Astrocyte (in vitro differentiated cells and primary cell): ENCODE results near the gene PHC3. TPM values are rescaled to one million over a fixed set of nuclear protein-coding genes. Genes with fewer than 3 reads are reported as not detected.
"Not testable (repeated sequence)": the region's sequence is repeated elsewhere in the genome, so short reads cannot be mapped to it uniquely, and the experiment has no call there.

Experiments used
- DNase-seq: peaks from one replicate; pipeline ENCODE4 v3.0.0-alpha.2; 2010; ENCODE audit warnings: low read depth
- FAIRE-seq: peaks from 2 replicates; lab custom pipeline; 2011; peaks lifted over from hg19 to GRCh38; lab: Jason Lieb, UNC
- H2AFZ ChIP-seq: 2 replicates; pipeline ENCODE4 v1.6.0; 2012; ENCODE audit warnings: low read depth, low read length, inconsistent platforms
- H3K27ac ChIP-seq: 2 replicates; pipeline ENCODE4 v1.5.1; 2011; ENCODE audit warnings: low read depth, low read length, inconsistent platforms
- H3K27me3 ChIP-seq: 2 replicates; pipeline ENCODE4 v1.6.0; 2011; ENCODE audit warnings: low read length, inconsistent platforms; ENCODE audit not compliant: insufficient read depth
- H3K36me3 ChIP-seq: 2 replicates; pipeline ENCODE4 v1.5.1; 2011; ENCODE audit warnings: low read length, inconsistent platforms; ENCODE audit not compliant: insufficient read depth
- H3K4me1 ChIP-seq: 2 replicates; pipeline ENCODE4 v1.5.1; 2011; ENCODE audit warnings: low read length, inconsistent platforms; ENCODE audit not compliant: insufficient read depth
- H3K4me2 ChIP-seq: 2 replicates; pipeline ENCODE4 v1.6.0; 2012; ENCODE audit warnings: low read length, inconsistent platforms
- H3K4me3 ChIP-seq: 2 replicates; pipeline ENCODE4 v1.5.1; 2011; ENCODE audit warnings: low read depth, mild to moderate bottlenecking, low read length, inconsistent platforms; ENCODE audit not compliant: insufficient read depth
- H3K79me2 ChIP-seq: 2 replicates; pipeline ENCODE4 v1.6.0; 2012; ENCODE audit warnings: mild to moderate bottlenecking, low read length, inconsistent platforms; ENCODE audit not compliant: insufficient read depth
- H3K9ac ChIP-seq: 2 replicates; pipeline ENCODE4 v1.6.0; 2012; ENCODE audit warnings: mild to moderate bottlenecking, low read length, inconsistent platforms
- H3K9me3 ChIP-seq: 2 replicates; pipeline ENCODE4 v1.5.1; 2012; ENCODE audit warnings: low read depth, mild to moderate bottlenecking, low read length, inconsistent platforms; ENCODE audit not compliant: insufficient read depth
- H4K20me1 ChIP-seq: 2 replicates; pipeline ENCODE4 v1.6.0; 2012; ENCODE audit warnings: low read length, inconsistent platforms; ENCODE audit not compliant: insufficient read depth
- H3K27ac Mint-ChIP-seq: one replicate; pipeline ENCODE4 v1.8.0; 2021; ENCODE audit warnings: mild to moderate bottlenecking, mixed read lengths; ENCODE audit not compliant: unreplicated experiment
- H3K27me3 Mint-ChIP-seq: one replicate; pipeline ENCODE4 v1.8.0; 2021; ENCODE audit warnings: low read depth, mixed read lengths; ENCODE audit not compliant: unreplicated experiment
- H3K36me3 Mint-ChIP-seq: one replicate; pipeline ENCODE4 v1.8.0; 2021; ENCODE audit warnings: low read depth, mixed read lengths; ENCODE audit not compliant: unreplicated experiment
- H3K4me1 Mint-ChIP-seq: one replicate; pipeline ENCODE4 v1.8.0; 2021; ENCODE audit warnings: low read depth, mixed read lengths; ENCODE audit not compliant: unreplicated experiment
- H3K4me3 Mint-ChIP-seq: one replicate; pipeline ENCODE4 v1.8.0; 2021; ENCODE audit warnings: mild to moderate bottlenecking, moderate library complexity, mixed read lengths; ENCODE audit not compliant: unreplicated experiment
- H3K9me3 Mint-ChIP-seq: one replicate; pipeline ENCODE4 v1.8.0; 2021; ENCODE audit warnings: mild to moderate bottlenecking, mixed read lengths; ENCODE audit not compliant: unreplicated experiment
- EZH2 ChIP-seq: IDR thresholded peaks from 2 replicates; pipeline ENCODE4 v1.6.1; 2012; ENCODE audit warnings: mild to moderate bottlenecking, low read length, inconsistent platforms; ENCODE audit not compliant: insufficient read depth
- total RNA-seq: library from RNA; stranded (reverse); gene quantifications from 2 replicates; pipeline ENCODE4 v1.2.1, GENCODE V29; 2021
- TF ChIP-seq, protein P1 (sequence below): IDR thresholded peaks from 2 replicates; pipeline ENCODE4 v1.5.1; 2011; ENCODE audit warnings: low read depth, mild to moderate bottlenecking, inconsistent platforms, low read length, moderate library complexity; ENCODE audit not compliant: insufficient read depth

The PHC3 gene
- total RNA-seq, 1 donor from 2014 or later, result 40.8 TPM

DNA sequence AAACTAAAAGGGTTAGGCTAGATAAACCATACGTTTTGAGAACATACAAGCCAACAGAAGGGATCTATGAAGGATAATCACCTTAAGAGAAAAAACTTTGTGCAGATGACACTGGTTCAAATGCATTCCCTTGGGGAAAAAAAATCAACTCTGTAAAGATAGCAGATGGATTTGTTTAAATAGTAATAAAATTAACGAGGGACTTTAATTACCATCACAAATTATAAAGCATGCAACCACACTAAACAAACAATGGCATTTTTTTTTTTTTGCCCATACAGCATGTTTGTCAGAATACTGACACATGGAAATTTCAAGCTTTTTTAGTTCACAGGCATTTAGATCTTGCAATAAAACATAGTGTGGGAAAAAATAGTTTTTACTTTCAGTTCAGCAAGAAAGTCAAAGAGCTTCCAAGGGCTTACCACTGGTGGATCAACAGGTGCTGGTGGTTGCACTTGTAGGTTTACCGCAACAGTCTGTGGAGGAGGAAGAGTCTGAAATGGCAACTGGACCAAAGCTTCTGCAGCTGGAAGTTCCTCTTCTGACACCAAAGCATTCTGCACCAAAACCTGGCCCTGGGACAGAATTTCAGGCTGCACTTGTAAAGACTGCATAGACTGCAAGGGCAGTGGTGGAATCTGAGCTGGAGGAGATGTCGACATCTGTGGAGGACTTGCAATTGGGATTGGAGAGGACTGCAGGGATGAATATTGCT, 53.1 kb downstream of the PHC3 start:
- FAIRE-seq (no peak), DNase-seq (no peak)
- H3K27ac ChIP-seq, result no peak overlapping the region
- no peaks in the 10 kb centered on the region for H3K9me3 Mint-ChIP-seq
- H3K36me3 ChIP-seq, result peaks cover 24% of the 10 kb centered on the region
- peaks cover 18% of the 10 kb centered on the region for H3K79me2 ChIP-seq
- H3K27me3 ChIP-seq, result no peaks in the 10 kb centered on the region
- H3K36me3 Mint-ChIP-seq, result peaks cover 13% of the 10 kb centered on the region
- no peak overlapping the region for H3K4me2 ChIP-seq
- H3K27me3 Mint-ChIP-seq, result no peaks in the 10 kb centered on the region
- TF ChIP-seq EZH2, result no peak
- TF ChIP-seq, protein P1, sequence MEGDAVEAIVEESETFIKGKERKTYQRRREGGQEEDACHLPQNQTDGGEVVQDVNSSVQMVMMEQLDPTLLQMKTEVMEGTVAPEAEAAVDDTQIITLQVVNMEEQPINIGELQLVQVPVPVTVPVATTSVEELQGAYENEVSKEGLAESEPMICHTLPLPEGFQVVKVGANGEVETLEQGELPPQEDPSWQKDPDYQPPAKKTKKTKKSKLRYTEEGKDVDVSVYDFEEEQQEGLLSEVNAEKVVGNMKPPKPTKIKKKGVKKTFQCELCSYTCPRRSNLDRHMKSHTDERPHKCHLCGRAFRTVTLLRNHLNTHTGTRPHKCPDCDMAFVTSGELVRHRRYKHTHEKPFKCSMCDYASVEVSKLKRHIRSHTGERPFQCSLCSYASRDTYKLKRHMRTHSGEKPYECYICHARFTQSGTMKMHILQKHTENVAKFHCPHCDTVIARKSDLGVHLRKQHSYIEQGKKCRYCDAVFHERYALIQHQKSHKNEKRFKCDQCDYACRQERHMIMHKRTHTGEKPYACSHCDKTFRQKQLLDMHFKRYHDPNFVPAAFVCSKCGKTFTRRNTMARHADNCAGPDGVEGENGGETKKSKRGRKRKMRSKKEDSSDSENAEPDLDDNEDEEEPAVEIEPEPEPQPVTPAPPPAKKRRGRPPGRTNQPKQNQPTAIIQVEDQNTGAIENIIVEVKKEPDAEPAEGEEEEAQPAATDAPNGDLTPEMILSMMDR, result no peak
- no peaks in the 10 kb centered on the region for H3K4me1 ChIP-seq
- no peak overlapping the region for H3K4me3 Mint-ChIP-seq
- H3K9me3 ChIP-seq, result no peaks in the 10 kb centered on the region
- H4K20me1 ChIP-seq, result peaks cover 12% of the 10 kb centered on the region
- H2AFZ ChIP-seq, result no peak overlapping the region
- H3K9ac ChIP-seq, result no peak overlapping the region
- no peak overlapping the region for H3K27ac Mint-ChIP-seq
- H3K4me3 ChIP-seq, result no peak overlapping the region
- H3K4me1 Mint-ChIP-seq, result peaks cover 2% of the 10 kb centered on the region

DNA sequence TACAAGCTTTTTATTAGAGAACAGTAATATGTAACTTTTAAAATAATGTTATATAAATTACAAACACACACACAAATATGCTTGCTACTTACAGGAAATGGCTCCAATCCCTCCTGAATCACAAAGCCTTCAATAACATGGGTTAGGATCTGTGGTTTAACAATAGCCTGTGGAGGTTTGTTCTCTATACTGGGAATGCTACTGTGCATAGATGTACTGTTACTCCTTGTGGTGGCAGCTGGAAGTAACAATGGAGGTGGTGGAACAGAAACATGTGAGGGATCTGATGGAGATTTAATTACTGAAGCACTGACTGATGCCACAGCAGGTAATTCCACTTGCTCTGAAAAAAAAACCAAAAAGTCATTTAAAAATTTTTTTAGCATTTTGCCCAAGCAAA, 64.4 kb downstream of the PHC3 start:
- Histone ChIP-seq H3K36me3 (peaks cover 40% of the 10 kb centered on the region), H3K9me3 (no peaks in the 10 kb centered on the region), H3K79me2 (no peaks in the 10 kb centered on the region), H3K4me3 (no peak overlapping the region), H3K9ac (no peak overlapping the region), H2AFZ (no peak overlapping the region), H3K4me1 (no peaks in the 10 kb centered on the region), H3K27me3 (no peaks in the 10 kb centered on the region), H3K4me2 (no peak overlapping the region), H3K27ac (no peak overlapping the region), H4K20me1 (no peaks in the 10 kb centered on the region)
- Mint-ChIP-seq H3K9me3 (no peaks in the 10 kb centered on the region), H3K4me3 (no peak overlapping the region), H3K27ac (no peak overlapping the region), H3K4me1 (no peaks in the 10 kb centered on the region), H3K36me3 (peaks cover 3% of the 10 kb centered on the region), H3K27me3 (no peaks in the 10 kb centered on the region)
- DNase-seq (no peak), FAIRE-seq (no peak)
- TF ChIP-seq, protein P1, result peak; percentile 32
- no peak for TF ChIP-seq EZH2

DNA sequence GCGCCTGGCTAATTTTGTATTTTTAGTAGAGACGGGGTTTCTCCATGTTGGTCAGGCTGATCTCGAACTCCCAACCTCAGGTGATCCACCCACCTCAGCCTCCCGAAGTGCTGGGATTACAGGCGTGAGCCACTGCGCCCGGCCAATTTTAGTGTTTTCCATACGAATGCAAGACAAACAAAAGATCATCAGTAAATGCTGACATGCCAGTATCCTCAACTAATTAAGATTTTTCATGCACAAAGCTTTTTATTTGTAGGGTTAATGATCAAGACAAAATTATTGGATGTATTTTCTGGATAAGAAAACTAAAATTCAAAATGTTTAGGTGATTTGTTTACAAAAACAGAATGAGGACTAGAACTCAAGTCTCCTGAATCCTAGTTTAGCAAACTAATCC, 67.4 kb downstream of the PHC3 start:
- H3K9me3 Mint-ChIP-seq, H3K4me2 ChIP-seq, H3K9me3 ChIP-seq: not testable (repeated sequence)

More for the DNA sequence above, 67.4 kb downstream of the PHC3 start:
- DNase-seq, H3K36me3 Mint-ChIP-seq, H3K4me1 Mint-ChIP-seq, H3K27ac Mint-ChIP-seq, H2AFZ ChIP-seq, H4K20me1 ChIP-seq, H3K27me3 ChIP-seq, H3K27me3 Mint-ChIP-seq, H3K4me1 ChIP-seq, FAIRE-seq, H3K4me3 Mint-ChIP-seq, H3K9ac ChIP-seq, H3K27ac ChIP-seq, H3K4me3 ChIP-seq, H3K79me2 ChIP-seq: not testable (repeated sequence)
- H3K36me3 ChIP-seq, result peaks cover 25% of the 10 kb centered on the region
